ENCODE data around the gene RAD51. TPM values are rescaled to one million over a fixed set of nuclear protein-coding genes. Genes with fewer than 3 reads are reported as not detected.

RAD51 gene
- total and polyA plus RNA-seq, 2 experiments from 2014 or later, result 4.9 to 5.0 TPM

DNA sequence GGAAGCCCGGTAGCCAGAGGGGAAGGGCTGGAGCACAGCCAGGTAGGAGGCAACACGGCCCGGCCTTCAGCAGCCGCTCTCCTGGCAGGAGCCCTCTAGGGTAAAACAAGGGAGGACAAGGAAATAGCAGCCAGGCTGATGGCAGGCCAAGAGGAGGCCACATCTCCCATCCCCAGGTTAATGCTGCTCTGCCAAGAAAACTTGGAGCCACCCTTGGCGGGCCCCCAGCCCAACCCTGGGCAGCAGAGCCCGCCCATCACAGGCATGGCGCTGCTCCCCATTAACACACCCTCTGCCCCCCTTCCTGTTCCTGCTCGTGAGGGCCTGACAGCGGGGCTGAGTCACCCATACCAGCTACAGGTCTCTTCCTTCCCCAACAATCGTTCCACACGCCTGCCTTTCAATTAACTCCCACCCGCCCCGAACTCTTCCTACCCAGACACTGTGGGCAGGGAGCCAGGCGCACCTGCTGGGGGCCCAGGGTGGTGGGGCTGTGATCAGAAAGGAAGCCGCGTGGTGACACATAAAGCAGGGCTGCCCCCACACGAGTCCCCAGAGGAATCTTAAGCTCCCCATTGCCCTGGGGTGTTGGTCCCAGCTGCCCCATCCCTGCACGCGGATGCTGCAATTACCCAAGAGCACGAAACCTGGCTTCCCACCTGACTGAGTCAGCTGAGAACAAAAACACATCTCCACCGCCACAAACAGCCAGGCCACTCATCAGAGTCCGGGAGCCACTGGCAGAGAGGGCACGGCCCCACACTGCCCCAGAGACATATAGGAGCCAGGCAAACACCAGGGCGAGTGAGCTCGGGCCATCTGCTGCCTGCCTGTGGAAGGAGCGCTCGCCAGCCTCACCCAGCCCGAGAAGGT lies 74.5 kb downstream of the RAD51 start, which contains the start of gene C15orf62:
Gene C15orf62 (plus strand): TSS at position 707 of the 873 bp plus-strand sequence. CDS start 516 bp downstream, outside the sequence.
- DNase-seq (ENCODE audit: low spot score), result peak; percentile 72
- H3K4me2 ChIP-seq, result no peak within 1 kb of the TSS
- H3K79me2 ChIP-seq, result no peaks in the 10 kb centered on the region
- H3K36me3 ChIP-seq (replicated peaks; ENCODE audit: insufficient read depth, low read depth), result no peaks in the 10 kb centered on the region
- TF ChIP-seq EZH2 (IDR thresholded peaks at IDR 0.05; ENCODE audit: borderline replicate concordance) (no peak), EZH2phosphoT487 (IDR thresholded peaks at IDR 0.05; ENCODE audit: low read depth, severe bottlenecking, unreplicated experiment) (no peak)
- TF ChIP-seq, protein P1, sequence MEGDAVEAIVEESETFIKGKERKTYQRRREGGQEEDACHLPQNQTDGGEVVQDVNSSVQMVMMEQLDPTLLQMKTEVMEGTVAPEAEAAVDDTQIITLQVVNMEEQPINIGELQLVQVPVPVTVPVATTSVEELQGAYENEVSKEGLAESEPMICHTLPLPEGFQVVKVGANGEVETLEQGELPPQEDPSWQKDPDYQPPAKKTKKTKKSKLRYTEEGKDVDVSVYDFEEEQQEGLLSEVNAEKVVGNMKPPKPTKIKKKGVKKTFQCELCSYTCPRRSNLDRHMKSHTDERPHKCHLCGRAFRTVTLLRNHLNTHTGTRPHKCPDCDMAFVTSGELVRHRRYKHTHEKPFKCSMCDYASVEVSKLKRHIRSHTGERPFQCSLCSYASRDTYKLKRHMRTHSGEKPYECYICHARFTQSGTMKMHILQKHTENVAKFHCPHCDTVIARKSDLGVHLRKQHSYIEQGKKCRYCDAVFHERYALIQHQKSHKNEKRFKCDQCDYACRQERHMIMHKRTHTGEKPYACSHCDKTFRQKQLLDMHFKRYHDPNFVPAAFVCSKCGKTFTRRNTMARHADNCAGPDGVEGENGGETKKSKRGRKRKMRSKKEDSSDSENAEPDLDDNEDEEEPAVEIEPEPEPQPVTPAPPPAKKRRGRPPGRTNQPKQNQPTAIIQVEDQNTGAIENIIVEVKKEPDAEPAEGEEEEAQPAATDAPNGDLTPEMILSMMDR (IDR thresholded peaks at IDR 0.05; ENCODE audit: poor library complexity), result no peak
- H3K4me3 ChIP-seq, result no peak within 1 kb of the TSS
- H3K9me3 ChIP-seq (ENCODE audit: low read depth), result no peaks in the 10 kb centered on the region
- no peaks in the 10 kb centered on the region for H4K20me1 ChIP-seq (ENCODE audit: insufficient read depth, poor library complexity, severe bottlenecking)
- H3K9me2 ChIP-seq (replicated peaks; ENCODE audit: insufficient read depth), result no peaks in the 10 kb centered on the region
- H2AFZ ChIP-seq, result no peak within 1 kb of the TSS
- no peaks in the 10 kb centered on the region for H3K27me3 ChIP-seq
- 79% methylated on average over 28 of the region's 28 CpGs for WGBS (ENCODE audit: low lambda C conversion rate, missing lambda C conversion rate)
- peak within 1 kb of the TSS; percentile 81 for H3K27ac ChIP-seq
- peaks cover 31% of the 10 kb centered on the region for H3K4me1 ChIP-seq (ENCODE audit: insufficient read depth)

DNA sequence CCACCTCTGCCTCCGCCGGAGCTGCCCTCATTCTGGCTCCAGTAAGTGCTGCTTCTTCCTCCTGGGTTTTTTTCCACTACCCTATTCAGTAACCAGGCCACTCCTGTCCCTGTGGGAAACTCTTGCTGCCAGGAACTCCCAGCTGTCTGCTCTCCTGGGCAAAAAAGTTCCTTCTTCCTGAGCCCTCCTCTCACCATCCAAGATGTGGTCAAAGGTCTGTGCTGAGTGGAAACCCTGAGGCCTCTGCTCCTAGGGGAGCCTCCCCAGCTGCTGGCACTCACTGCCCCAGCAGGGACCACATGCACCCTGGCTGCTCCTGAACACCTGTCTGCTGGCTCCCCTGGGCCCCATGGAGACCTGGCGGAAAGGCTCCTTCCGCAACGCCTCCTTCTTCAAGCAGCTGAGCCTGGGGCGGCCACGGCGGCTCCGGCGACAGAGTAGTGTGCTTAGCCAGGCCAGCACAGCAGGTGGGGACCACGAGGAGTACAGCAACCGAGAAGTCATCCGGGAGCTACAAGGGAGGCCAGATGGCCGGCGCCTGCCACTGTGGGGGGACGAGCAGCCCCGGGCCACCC lies 75.3 kb downstream of the RAD51 start:
- H3K9me2 ChIP-seq (replicated peaks; ENCODE audit: insufficient read depth), result no peaks in the 10 kb centered on the region
- no peak for DNase-seq (ENCODE audit: low spot score)

DNA sequence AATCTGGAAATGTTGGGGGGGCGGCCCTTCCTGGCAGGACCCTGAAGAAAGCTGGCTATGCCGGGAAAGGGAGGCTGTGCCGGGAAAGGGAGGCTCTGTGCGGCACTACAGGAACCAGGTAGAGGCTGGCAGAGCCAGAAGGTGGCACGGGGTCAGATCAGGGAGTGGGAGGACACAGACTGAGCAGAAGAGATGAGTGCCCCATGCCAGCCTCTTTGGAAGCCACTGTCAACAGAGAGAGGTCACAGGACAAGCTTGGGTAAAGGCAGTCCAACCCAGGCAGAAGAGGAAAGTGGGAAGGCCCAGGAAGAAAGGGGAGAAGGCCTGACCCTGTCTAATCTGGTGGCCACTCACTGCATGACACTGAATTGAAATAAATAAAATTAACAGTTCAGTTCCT lies 76.3 kb downstream of the RAD51 start:
- H3K4me1 ChIP-seq (ENCODE audit: insufficient read depth), result peaks cover 19% of the 10 kb centered on the region
- no peaks in the 10 kb centered on the region for H3K36me3 ChIP-seq (replicated peaks; ENCODE audit: insufficient read depth, low read depth)

More for the DNA sequence above, 75.3 kb downstream of the RAD51 start:
- Histone ChIP-seq H3K27me3 (no peaks in the 10 kb centered on the region), H3K4me1 (ENCODE audit: insufficient read depth) (peaks cover 24% of the 10 kb centered on the region), H4K20me1 (ENCODE audit: insufficient read depth, poor library complexity, severe bottlenecking) (no peaks in the 10 kb centered on the region), H3K9me3 (ENCODE audit: low read depth) (no peaks in the 10 kb centered on the region), H2AFZ (no peak overlapping the region), H3K4me2 (no peak overlapping the region), H3K36me3 (replicated peaks; ENCODE audit: insufficient read depth, low read depth) (no peaks in the 10 kb centered on the region), H3K4me3 (no peak overlapping the region), H3K27ac (peak overlapping the region; percentile 81), H3K79me2 (no peaks in the 10 kb centered on the region)
- TF ChIP-seq EZH2 (IDR thresholded peaks at IDR 0.05; ENCODE audit: borderline replicate concordance) (no peak), EZH2phosphoT487 (IDR thresholded peaks at IDR 0.05; ENCODE audit: low read depth, severe bottlenecking, unreplicated experiment) (no peak)
- TF ChIP-seq, protein P1 (IDR thresholded peaks at IDR 0.05; ENCODE audit: poor library complexity), result no peak
- WGBS (ENCODE audit: low lambda C conversion rate, missing lambda C conversion rate), result 90% methylated on average over 17 of the region's 17 CpGs

More for the DNA sequence above, 76.3 kb downstream of the RAD51 start:
- Histone ChIP-seq H3K27me3 (no peaks in the 10 kb centered on the region), H4K20me1 (ENCODE audit: insufficient read depth, poor library complexity, severe bottlenecking) (no peaks in the 10 kb centered on the region), H3K4me2 (no peak overlapping the region), H3K4me3 (no peak overlapping the region), H3K9me2 (replicated peaks; ENCODE audit: insufficient read depth) (no peaks in the 10 kb centered on the region), H2AFZ (no peak overlapping the region), H3K79me2 (no peaks in the 10 kb centered on the region), H3K27ac (no peak overlapping the region), H3K9me3 (ENCODE audit: low read depth) (no peaks in the 10 kb centered on the region)
- TF ChIP-seq EZH2 (IDR thresholded peaks at IDR 0.05; ENCODE audit: borderline replicate concordance) (no peak), EZH2phosphoT487 (IDR thresholded peaks at IDR 0.05; ENCODE audit: low read depth, severe bottlenecking, unreplicated experiment) (no peak)
- TF ChIP-seq, protein P1 (IDR thresholded peaks at IDR 0.05; ENCODE audit: poor library complexity), result no peak
- 98% methylated on average over 5 of the region's 5 CpGs for WGBS (ENCODE audit: low lambda C conversion rate, missing lambda C conversion rate)
- DNase-seq (ENCODE audit: low spot score), result no peak
